Measurements from ENCODE around the gene NKAIN2.

Gene NKAIN2

DNA sequence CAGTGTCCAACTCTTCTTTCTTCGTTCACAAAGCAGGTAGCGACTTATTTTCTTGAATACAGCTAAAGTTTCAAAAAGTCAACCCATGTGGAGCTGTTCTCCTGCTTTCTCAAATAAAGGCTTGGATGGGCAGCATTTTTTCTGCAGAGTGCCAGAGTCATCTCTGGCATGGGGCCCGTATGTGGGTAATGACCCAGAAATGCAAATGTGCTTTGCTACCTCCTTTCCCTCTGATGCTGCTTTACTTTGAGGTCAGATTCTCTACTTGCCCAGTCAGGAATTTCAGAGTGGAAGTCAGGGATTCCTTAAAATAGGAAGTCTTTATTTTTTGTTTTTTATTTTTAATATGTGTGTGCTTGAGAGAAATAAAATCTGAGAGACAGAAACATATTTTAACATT lies 4.9 kb downstream of the NKAIN2 start:
- no peak for DNase-seq (ENCODE audit: low spot score)

DNA sequence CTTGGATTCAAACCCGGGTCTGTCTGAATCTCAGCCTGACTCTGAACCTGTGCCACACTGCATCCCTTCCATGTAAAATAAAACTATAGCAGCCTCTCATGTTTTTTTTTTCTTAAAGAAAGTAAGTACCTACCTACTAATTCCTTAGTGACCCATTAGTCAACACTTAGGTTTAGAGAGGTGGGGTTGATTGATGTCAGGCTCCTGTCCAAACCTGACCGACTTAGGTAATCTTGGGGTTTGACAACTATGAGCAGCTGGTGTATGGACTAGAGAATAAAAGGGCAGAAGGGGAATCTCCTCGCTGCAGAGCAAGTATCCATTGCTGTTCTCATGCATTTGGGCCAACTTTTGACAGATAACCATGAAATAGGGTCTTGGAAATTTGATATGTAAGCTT lies 6.5 kb downstream of the NKAIN2 start:
- DNase-seq (ENCODE audit: low spot score) = no peak

DNA sequence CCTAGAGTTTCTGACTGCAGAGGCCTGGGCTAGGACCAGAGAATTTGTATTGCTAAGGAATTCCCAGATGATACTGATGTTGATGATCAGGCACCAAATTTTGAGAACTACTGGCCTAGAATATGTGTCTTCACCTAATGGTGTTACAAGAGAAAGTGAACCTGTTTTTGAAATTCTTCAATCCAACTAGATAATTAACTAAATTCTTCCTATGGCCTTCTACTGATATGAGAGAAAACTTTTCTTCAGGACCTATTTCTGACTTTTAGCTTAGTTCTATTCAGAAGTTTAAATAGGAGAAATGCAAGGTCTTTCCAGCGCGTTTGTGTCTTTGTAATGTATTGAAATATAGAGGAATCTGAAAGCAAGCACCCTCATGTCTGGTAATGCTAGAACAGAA lies 7.3 kb downstream of the NKAIN2 start:
- DNase-seq (ENCODE audit: low spot score) = no peak

DNA sequence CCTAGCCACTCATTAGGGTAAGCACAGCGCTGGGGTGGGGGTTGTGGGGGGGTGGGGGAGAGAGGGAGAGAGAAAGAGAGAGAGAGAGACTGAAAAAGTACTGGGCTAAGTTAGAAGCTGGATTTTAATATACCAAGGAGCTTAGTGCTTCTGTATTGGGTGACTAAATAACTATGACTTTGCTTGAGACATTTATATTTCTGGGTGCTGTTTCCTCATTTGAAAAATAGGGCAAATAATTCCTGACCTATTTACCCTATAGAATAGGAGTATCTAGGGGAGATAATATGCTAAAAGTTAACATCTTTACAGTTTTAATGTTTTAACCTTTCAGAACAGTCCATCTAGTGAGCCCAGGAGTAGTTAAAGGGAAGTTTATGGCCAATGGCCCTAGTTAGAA lies 7.7 kb downstream of the NKAIN2 start:
- DNase-seq (ENCODE audit: low spot score) = no peak

DNA sequence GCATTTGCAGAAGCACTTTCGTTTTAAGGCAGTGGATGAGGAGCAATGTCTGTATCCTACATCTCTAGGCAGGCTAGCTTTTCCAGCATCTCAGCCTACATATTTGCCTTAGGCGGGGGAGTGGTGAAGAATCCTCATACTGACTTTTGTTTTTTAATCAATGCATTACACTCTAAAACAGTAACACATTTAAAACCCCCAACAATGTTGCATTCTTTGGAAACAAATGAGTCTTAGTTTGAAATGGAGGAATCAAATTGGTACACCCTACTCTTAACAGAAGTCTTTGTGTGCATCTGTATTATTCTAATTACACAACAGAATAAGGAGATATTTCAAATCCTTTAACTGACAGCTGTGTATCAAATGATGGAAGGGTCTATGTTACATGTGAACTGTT lies 9.0 kb downstream of the NKAIN2 start:
- no peak for DNase-seq (ENCODE audit: low spot score)

DNA sequence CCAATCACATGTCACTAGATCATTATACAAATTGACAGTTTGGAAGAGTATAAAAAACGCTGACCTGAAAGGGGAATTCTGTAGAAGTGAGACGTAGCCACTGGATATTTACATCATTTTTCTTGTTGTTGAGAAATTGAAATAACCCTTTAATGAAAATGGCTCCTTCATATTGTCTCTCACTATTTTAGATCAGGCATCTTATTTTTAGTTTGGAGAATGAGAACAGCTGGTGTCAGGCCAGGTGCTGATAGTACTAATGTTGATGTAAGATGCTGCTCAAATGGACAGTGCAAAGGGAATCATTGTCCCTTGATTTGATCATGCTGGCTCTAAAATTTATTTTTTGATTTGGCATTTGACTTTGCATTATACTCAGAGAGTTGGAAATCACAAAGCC lies 17.4 kb downstream of the NKAIN2 start:
- DNase-seq (ENCODE audit: low spot score) = no peak

DNA sequence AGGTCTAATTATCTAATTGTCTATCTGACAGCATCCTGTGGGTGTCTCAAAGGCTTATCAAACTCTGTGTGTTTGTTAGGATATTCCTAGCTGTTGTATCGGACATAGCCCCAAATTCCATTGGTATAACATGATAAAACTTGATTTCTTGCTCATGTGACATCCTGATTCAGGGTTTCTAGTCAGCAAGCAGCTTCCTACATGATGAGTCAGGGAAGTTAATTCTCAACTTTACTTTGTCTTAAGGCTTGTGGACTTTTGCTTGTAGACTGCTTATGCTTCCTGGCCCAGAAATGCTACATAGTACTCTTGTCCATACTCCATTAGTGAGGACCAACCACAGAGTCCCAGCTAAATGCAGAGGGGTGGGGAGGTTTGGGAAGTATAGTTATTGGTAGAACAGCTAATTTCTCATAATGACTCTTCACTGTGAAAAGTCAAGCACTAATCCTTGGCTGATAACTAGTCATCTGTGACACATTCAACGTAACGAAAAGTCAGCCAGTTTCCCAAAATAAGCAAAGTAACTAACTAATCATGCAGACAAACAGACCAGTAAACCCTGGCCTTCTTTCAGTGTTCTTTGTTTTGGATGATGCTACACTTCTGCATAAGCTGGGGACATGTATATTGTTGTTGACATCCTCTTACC lies 25.8 kb downstream of the NKAIN2 start:
- DNase-seq (ENCODE audit: low spot score) = no peak

DNA sequence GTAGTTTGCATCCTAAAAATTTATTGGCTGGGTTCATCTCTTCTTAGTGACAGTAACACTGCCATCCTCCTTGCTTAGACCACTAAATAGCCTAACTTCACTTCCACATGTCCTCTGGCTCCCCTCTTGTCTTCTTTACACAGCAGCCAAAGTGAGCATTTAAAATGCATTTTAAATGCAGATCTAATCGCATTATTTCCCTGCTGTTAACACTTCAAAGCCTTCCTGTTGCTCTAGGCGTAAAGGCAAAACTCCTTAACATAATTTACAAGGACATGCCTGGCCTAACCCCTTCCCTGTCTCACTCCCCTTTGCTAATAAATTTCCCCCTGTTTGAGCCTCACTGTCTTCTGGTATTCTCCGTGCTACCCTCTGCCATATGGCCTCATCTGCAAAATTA lies 26.5 kb downstream of the NKAIN2 start:
- DNase-seq (ENCODE audit: low spot score) = no peak

DNA sequence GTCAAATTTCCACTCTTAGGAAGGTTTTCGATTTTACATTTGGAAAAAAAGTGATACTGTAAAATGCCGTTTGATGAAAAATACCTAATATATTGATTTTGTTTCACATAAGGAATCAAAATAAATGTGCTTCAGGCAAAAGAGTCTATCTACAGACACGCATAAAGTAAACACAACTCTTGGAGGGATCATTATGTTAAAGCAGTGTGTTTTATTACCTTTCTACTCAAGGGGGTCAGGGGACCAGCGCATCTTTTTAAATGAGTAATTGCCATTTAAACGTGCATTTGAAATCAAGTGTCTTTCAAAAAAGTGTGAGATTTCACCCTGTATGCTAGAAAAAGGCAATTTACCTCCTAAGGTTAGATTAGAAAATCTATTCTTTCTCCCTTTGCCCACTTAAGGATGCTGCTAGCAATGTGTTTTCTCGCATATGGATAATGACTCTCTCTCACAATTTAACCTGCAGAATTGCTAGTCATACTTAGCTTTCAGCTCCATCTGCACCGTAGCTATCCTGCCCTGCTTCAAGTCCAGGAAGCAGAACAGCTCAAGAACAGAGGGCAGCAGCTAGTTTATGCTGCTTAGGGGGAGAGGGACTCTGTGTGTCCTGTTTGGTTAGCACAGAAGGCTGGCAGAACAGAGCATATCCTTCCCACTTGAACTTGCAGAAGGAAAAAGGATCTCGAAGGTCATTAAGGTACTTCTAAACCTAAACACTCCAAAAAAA lies 35.0 kb downstream of the NKAIN2 start:
- no peak for DNase-seq (ENCODE audit: low spot score)

DNA sequence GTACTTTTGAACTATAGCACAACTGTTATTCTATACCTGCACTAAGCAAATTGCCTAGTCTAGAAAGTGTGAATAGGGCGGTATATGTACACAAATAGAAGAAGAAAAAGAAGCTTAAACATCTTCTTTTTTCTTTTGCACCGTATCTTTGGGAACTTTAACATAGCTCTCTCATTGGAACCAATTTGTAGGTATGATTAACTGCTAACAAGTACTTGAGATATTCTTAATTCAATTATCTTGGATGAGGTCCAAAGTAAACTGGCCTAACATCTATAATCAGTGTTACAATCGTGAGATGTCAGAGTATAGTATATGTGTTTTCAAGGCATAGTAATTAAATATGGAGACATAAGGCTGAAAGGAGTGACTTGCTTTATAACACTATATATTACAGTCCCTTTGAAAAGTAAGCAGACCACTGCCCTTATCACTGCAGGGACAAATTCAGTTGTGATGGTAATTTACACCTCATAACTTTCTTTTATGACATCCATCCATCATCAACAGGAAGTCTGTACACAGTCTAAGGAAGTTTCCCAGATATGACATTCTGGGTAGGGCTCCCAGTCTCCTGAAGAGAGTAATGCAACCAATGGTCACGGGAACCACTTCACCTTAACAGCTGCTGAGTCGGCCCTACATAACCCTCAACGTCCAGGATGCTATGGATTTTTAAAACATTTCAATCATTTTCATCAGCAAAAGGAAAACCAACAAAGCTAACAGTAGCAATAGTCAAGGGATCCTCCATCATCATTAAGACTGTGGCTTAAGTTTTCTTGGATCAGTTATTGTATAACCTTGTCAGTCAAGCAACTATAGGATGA lies 37.6 kb downstream of the NKAIN2 start:
- DNase-seq (ENCODE audit: low spot score) = no peak

DNA sequence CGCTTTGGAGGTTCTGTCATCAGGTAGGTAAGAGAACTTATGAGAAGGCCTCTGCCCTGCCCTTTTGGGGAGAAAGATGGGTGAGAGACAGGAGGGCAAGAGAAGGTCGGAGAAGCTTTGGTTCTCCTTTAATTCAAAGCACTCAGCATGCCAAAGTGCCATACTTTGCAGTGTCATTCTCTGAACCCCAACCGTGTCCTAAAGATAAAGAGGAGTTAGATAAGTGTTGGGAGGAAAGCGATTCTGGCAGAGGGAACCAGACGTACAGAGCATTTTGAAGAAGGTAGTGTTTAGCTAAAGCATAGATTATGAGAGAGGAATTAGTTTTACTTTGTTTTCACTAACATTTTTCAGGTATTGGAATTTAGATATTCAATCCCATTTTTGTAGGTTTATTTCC lies 40.3 kb downstream of the NKAIN2 start:
- DNase-seq (ENCODE audit: low spot score) = no peak

DNA sequence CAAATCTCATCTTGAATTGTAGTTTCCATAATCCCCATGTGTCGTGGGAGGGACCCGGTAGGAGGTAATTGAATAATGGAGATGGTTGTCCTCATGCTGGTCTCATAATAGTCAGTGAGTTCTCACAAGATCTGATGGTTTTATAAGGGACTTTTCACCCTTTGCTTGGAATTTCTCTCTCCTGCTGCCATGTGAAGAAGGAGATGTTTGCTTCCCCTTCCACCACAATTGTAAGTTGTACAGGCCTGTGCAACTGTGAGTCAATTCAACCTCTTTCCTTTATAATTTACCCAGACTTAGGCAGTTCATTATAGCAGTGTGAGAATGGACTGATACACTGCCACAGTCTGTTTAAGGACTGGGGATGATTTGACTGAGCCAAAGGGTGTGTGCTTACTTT lies 44.7 kb downstream of the NKAIN2 start:
- no peak for DNase-seq (ENCODE audit: low spot score)

DNA sequence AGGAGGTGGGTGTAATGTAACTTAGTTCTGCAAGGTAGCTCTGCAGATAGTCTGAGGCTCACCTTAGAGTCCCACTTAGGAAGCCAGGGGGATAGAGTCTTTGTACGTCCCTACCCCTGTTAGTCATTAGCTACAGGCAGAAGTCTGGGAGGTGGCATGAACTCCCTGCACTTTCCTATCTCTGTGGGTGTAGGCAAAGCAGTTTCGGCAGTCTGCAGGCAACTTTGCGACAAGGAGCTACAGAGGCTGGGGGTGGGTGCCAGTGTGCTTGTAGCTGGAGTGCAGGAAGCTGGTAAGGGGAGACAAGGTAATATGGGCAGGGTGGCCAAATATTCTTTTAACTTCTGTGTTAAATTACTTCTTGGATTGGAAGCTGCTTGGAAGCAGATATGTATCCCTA lies 45.7 kb downstream of the NKAIN2 start:
- DNase-seq (ENCODE audit: low spot score) = no peak

DNA sequence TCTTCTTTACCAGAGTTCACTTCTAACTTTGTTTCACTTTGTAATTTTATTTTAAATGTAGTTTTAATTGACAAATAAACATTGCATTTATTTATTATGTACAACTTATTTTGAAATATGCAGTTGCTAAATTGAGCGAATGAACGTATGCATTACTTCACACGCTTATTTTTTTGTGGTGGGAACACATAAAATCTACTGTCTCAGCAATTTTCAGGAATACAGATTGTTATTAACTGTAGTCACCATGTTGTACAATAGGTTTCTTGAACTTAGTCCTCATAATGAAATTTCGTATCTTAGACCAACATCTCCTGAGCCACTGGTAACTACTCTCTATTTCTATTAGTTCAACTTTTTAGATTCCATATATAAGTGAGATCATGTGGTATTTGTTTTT lies 46.9 kb downstream of the NKAIN2 start:
- no peak for DNase-seq (ENCODE audit: low spot score)

DNA sequence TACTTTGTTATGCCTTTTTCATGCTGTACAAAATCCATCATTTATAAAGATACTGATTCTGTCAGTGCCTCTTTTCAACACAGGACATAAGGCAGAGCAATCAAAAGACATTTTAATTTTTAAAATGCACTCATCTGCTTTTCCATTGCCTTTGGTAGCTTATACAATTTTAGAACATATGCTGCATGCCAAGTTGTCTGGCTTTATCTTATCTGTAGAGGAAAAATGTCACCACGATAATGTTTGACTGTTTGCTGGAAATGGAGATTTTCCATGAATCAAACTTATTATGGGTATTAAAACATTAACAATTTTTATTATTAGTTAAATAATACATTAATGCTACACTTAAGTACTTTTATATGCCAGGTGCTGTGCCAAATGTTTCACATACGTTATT lies 50.5 kb downstream of the NKAIN2 start:
- DNase-seq (ENCODE audit: low spot score) = no peak

DNA sequence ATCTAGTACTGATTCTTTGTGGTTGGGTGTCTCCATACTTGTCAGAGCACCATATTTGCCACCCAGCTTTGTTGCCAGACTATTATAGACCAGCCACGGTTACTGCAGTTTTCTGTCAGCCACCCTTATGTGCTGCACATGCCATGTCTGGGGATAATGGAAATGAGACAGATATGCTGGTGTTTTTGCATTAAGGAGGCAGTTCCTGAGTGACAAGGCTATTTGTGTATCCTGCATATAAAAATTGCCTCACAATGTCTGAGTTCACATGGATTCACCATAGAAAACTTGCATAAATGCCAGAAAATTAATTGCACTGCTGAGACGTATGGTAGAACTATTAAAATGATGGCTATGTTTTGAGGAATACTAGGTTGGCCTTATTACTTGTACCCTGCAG lies 51.8 kb downstream of the NKAIN2 start:
- DNase-seq (ENCODE audit: low spot score) = no peak

DNA sequence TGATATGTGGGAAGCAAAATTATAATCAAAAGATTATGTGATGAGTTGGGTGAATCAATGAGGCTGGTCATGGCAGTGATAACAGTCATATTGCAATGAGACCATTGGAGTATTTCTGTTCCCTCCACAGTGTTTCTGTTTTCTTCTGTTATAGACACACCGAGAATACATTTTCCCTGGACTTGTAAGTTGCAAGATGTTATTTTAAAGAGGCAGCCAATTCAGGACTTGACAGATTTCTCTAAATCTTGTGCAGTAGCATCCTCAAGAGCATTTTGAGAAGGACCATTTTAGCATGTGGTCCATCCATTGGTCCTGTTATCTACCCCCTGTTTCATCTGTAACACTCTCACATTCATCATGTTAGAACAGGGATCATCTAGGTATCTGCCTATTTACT lies 55.6 kb downstream of the NKAIN2 start:
- no peak for DNase-seq (ENCODE audit: low spot score)

DNA sequence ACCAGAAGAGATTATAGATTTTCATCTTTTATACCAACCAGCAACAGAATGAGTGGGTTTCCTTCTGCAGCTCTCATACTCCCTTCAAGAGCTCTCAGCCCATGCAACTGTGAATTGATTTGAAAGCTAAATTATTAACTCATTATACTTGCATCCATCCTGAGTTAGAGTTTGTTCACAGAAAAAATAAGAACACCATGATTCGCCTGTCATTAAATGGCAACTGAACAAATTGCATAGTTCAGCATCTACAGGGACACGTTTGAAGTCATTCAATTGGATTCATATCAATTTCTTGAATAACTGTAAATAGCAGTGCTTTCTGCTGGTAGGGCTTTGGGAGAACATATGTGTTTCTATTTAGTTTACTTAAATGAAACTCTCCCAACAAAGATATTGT lies 65.7 kb downstream of the NKAIN2 start:
- no peak for DNase-seq (ENCODE audit: low spot score)

DNA sequence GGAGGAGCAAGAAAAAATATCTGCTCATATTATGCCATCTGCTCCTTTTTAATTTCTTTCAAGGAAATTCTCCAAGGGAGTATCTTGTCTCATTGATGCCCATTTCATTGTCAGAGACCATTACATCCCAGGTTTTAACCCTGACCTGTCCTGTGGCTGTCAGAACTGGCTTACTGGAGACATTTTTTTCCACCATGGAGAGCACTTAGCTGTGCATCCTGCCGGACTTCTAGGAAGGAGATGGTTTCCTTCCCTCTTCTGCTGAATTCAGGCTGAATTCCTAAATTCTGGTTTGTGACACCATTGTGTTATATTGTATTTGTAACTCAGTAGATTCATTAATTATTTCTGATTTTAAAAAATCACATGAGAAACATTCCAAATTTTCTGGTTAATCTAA lies 70.3 kb downstream of the NKAIN2 start:
- no peak for DNase-seq (ENCODE audit: low spot score)

DNA sequence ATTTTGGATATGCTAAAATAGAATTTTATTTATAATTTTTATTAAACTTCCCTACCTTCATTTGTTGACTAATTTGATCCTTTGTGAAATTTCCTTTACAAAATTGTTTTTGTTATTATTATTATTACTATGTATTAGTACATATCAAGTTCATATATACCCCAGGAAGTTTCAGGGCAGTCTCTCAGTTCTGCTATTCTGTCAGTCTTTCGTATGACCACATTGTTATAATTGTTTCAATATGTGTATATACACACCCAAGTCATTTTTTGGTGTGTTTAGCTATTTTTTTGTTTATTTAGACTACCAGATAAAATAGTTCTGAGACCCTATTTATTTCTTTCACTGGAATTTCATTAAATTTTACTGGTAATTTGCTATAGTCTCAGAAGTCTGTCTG lies 72.1 kb downstream of the NKAIN2 start:
- no peak for DNase-seq (ENCODE audit: low spot score)

DNA sequence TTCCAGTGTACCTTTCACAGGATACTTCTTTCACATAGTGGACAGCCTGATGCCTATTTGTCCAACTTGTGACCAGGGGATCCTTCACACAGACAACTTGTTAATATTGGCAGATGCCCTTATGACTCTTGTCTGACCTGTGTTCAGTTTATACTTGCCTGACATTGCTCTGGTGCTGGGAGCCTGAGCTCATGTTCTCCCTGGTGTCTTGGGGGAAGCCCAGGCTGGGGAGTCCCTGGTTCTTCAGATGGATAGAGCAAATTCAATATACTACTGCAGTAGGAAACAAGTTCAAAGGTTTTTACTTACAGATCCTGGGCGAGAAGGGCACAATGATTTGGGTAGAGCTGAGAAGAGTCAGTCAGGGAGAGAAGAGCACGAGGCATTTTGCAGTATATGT lies 76.1 kb downstream of the NKAIN2 start:
- DNase-seq (ENCODE audit: low spot score) = no peak

DNA sequence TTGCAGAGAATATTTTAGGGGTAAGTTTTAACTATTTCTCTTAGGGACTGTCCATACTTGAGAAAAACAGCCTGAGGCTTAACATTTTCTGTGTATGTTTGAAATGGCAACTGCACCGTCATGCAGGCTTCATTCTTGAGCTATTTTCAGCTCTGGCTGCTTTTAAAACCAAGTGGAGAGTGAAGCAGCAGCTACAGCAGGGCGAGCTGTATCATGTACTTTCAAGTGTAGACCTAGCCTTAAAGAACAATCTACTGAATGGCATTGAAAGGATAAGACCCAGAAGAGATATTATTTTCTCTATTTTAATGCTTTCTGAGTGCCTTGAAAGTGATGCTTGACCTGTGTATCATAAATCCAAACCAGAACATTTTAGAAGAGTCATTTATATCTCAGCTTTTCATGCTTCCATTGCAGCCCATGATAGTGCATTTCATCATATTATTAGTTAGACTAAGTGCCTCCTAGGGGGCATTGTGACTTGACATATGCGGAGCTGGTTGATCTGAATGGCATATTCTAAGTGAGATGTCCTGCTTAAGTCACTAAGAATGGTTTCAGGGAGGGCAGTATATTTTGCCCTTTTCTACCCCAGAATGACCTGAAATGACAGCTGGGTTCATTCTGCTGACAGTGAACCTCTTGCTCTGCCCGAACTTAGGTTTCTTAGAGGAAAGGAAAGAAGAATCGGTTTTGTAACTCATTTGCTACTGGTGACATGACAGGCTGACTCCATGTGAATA lies 85.3 kb downstream of the NKAIN2 start:
- DNase-seq (ENCODE audit: low spot score) = no peak

DNA sequence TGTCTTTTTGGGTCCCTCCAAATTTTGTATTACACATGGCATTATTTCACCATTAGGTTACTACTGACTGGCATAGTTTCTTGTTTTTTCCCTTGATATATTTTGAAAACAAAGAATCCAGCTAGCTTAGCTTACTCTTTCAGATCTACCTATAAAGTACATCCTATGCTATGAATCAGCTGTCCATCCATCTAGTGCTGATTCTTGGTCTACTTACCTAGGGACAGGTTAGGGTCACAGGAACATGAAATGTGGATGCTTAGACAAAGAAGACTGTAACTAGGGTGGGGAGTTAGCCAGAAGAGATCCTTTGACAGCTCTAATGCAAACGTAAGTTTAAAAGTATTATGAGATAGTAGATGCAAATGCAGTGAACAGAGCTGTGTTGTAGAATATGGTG lies 91.7 kb downstream of the NKAIN2 start:
- no peak for DNase-seq (ENCODE audit: low spot score)
